SU-DHL-6 (cell line): ENCODE measurements around the gene SGIP1.

Source experiments
- CTCF ChIP-seq: fragments of 200-600 bp; sonication (generic); IDR thresholded peaks from one replicate; pipeline ENCODE4 v1.5.1; 2017; ENCODE audit warnings: antibody characterized with exemption, mild to moderate bottlenecking, low read length, moderate library complexity; ENCODE audit not compliant: insufficient read depth, poor library complexity, severe bottlenecking
- EZH2phosphoT487 ChIP-seq: fragments of 200-600 bp; sonication (generic), shearing (Covaris generic); conservative IDR thresholded peaks from 2 replicates; pipeline ENCODE4 v1.6.1; 2018; ENCODE audit warnings: mild to moderate bottlenecking, antibody characterized with exemption, low read length, moderate library complexity, mixed read lengths

DNA sequence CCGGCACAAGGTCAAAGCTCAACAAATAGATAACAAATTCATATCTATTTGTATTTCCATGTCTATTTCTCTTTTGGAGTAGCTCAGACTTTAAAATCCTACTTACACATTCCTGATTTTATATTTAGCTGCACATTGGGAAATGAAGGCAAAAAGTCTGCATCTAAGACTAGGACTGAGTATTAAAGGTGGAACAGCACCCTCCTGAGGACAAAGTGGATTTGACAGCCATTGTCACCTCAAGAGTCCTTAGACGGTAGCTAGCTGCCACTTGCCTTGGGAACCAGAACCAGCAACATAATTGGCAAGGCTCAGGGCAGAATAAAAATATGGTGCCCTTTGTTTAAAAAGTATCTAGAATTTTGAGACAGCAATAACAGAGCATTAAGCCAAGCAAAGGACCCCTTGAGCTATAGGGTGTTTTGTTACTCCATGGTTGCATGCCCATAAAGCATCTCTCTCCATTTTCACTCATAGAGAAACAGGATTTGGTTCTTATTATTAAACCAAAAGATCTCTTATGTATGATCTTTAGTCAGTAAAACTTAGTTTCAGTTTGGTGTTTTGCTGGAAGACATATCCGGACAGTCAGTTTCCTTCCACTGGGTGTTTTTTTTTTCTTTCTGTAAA, 30.0 kb upstream of the SGIP1 start:
- TF ChIP-seq CTCF (peak; percentile 43), EZH2phosphoT487 (no peak)
